Measurements from ENCODE around the gene PGM5.
"Not testable (repeated sequence)": the region's sequence is repeated elsewhere in the genome, so short reads cannot be mapped to it uniquely, and the experiment has no call there.

- TF ChIP-seq ZNF776 (tag by site-specific recombination; IDR thresholded peaks at IDR 0.05; ENCODE audit: borderline replicate concordance); ZNF843 (tag by site-specific recombination; IDR thresholded peaks at IDR 0.05); REPIN1 (tag by site-specific recombination; IDR thresholded peaks at IDR 0.05; ENCODE audit: low read depth); YY1 (tag by site-specific recombination; IDR thresholded peaks at IDR 0.05); ZNF24 (tag by site-specific recombination; IDR thresholded peaks at IDR 0.05); ZNF335 (tag by site-specific recombination; conservative IDR thresholded peaks at IDR 0.05); ZNF18 (tag by site-specific recombination; IDR thresholded peaks at IDR 0.05); PATZ1 (tag by site-specific recombination; IDR thresholded peaks at IDR 0.05); CTCF (tag by site-specific recombination; IDR thresholded peaks at IDR 0.05); GLI4 (tag by site-specific recombination; IDR thresholded peaks at IDR 0.05); ZBTB1 (tag by site-specific recombination; IDR thresholded peaks at IDR 0.05); ZBTB20 (tag by site-specific recombination; IDR thresholded peaks at IDR 0.05); ZXDB (tag by site-specific recombination; IDR thresholded peaks at IDR 0.05); OVOL3 (tag by site-specific recombination; IDR thresholded peaks at IDR 0.05): not testable (repeated sequence)
Measured at GRCh38 chr9:68377723-68378122, 21.3 kb downstream of the PGM5 start.
